A549 (cell line): ENCODE data around the gene BANP. TPM values are rescaled to one million over a fixed set of nuclear protein-coding genes. Genes with fewer than 3 reads are reported as not detected.

ENCODE experiments used
- ATAC-seq, 2 experiments: fragments of 200-7000 bp in 1 of 2; fragments of >200 bp in 1 of 2; cut with Nextera tagmentation in 1 of 2; cut with Tn5 transposase in 1 of 2; 3 replicates each; pipeline versions ENCODE4 v1.8.0 to v1.9.1; 2018 to 2020; ENCODE audit warnings: mild to moderate bottlenecking in 1 of 2, moderate library complexity in 1 of 2
- CTCF ChIA-PET: fragments of 300-600 bp; sonication (Branson Sonifier 250); formaldehyde crosslinking; extraction: SDS; loops from one replicate; lab custom pipeline; 2021; ENCODE audit warnings: antibody characterized with exemption, inconsistent platforms; lab: Yijun Ruan, JAX
- POLR2A ChIA-PET: fragments of 350-600 bp; formaldehyde crosslinking; extraction: SDS; loops from one replicate; lab custom pipeline; 2021; ENCODE audit warnings: antibody characterized with exemption, inconsistent platforms; lab: Yijun Ruan, JAX
- DNase-seq, 2 experiments: peaks; one replicate each; pipeline versions ENCODE4 v3.0.0 to v3.0.0-alpha.2; 2011 to 2016; ENCODE audit warnings: low read depth in 1 of 2, low spot score in 1 of 2
- FAIRE-seq: peaks from 2 replicates; lab custom pipeline; 2011; peaks lifted over from hg19 to GRCh38; lab: Jason Lieb, UNC
- H3K27ac ChIP-seq, 2 experiments: fragments of >200 bp; sonication (Bioruptor Twin); formaldehyde crosslinking; 3 replicates each; pipeline ENCODE4 v1.5.1; 2016 to 2017
- H3K4me1 ChIP-seq: fragments of >200 bp; sonication (Bioruptor Twin); formaldehyde crosslinking; 3 replicates; pipeline ENCODE4 v1.6.1; 2016
- H3K4me2 ChIP-seq: fragments of >200 bp; sonication (Bioruptor Twin); formaldehyde crosslinking; 3 replicates; pipeline ENCODE4 v1.6.1; 2016
- H3K4me3 ChIP-seq: fragments of >200 bp; sonication (Bioruptor Twin); formaldehyde crosslinking; 3 replicates; pipeline ENCODE4 v1.5.1; 2016
- H3K9me3 ChIP-seq: fragments of >200 bp; sonication (Bioruptor Twin); formaldehyde crosslinking; 3 replicates; pipeline ENCODE4 v1.6.1; 2016
- CBX8 ChIP-seq: fragments of 200-600 bp; sonication (generic); IDR thresholded peaks from 2 replicates; pipeline ENCODE4 v1.6.1; 2016
- CTCF ChIP-seq: fragments of >200 bp; sonication (Bioruptor Twin); formaldehyde crosslinking; IDR thresholded peaks from 3 replicates; pipeline ENCODE4 v1.5.1; 2016
- EHF ChIP-seq: fragments of 250-450 bp; sonication (Bioruptor Pico); IDR thresholded peaks from 2 replicates; pipeline ENCODE4 v1.5.0; 2020; ENCODE audit warnings: mild to moderate bottlenecking
- EHMT2 ChIP-seq: fragments of 200-600 bp; sonication (generic); IDR thresholded peaks from 2 replicates; pipeline ENCODE4 v1.6.1; 2016; ENCODE audit warnings: antibody characterized with exemption, low read depth, mild to moderate bottlenecking, moderate library complexity
- HDAC2 ChIP-seq: fragments of 200-600 bp; sonication (generic); IDR thresholded peaks from 2 replicates; pipeline ENCODE4 v1.6.1; 2016
- HMGXB4 ChIP-seq: fragments of 250-450 bp; sonication (Bioruptor Pico); IDR thresholded peaks from 2 replicates; pipeline ENCODE4 v1.5.0; 2021; ENCODE audit warnings: mild to moderate bottlenecking, moderate library complexity, borderline replicate concordance
- HOXB13 ChIP-seq: fragments of 250-450 bp; sonication (Bioruptor Pico); IDR thresholded peaks from 2 replicates; pipeline ENCODE4 v1.5.0; 2020; ENCODE audit warnings: low read depth, mild to moderate bottlenecking, moderate library complexity
- HOXB5 ChIP-seq: fragments of 250-450 bp; sonication (Bioruptor Pico); IDR thresholded peaks from 2 replicates; pipeline ENCODE4 v1.5.0; 2020; ENCODE audit warnings: mild to moderate bottlenecking, moderate library complexity
- JUN ChIP-seq, 2 experiments: fragments of >200 bp; sonication (Bioruptor Twin); formaldehyde crosslinking; IDR thresholded peaks; 2 replicates in 1 of 2; 3 replicates in 1 of 2; pipeline ENCODE4 v1.6.1; 2016 to 2017
- KDM5A ChIP-seq: fragments of 200-600 bp; sonication (generic); IDR thresholded peaks from 2 replicates; pipeline ENCODE4 v1.6.1; 2016; ENCODE audit warnings: antibody characterized with exemption, mild to moderate bottlenecking
- MAZ ChIP-seq: fragments of 150-350 bp; IDR thresholded peaks from 2 replicates; pipeline ENCODE4 v1.6.1; 2014; ENCODE audit warnings: antibody characterized with exemption, low read depth, low read length, borderline replicate concordance
- PHF8 ChIP-seq: fragments of 200-600 bp; sonication (generic); IDR thresholded peaks from 2 replicates; pipeline ENCODE4 v1.6.1; 2016; ENCODE audit warnings: low read depth, mild to moderate bottlenecking, antibody characterized with exemption, moderate library complexity, borderline replicate concordance
- POLR2AphosphoS2 ChIP-seq: conservative IDR thresholded peaks from 2 replicates; pipeline ENCODE4 v1.6.1; 2012; ENCODE audit warnings: low read length, improper control_type of control experiment, inconsistent platforms
- RARB ChIP-seq: fragments of 250-450 bp; sonication (Bioruptor Pico); IDR thresholded peaks from 2 replicates; pipeline ENCODE4 v1.8.0; 2021; ENCODE audit warnings: mild to moderate bottlenecking, moderate library complexity
- RCOR1 ChIP-seq: fragments of 150-350 bp; IDR thresholded peaks from 2 replicates; pipeline ENCODE4 v1.6.1; 2014; ENCODE audit warnings: antibody characterized with exemption, low read length, low read depth
- TFCP2L1 ChIP-seq: fragments of 250-450 bp; sonication (Bioruptor Pico); IDR thresholded peaks from 2 replicates; pipeline ENCODE4 v1.5.0; 2021; ENCODE audit warnings: mild to moderate bottlenecking
- ZC3H11A ChIP-seq: fragments of 450-650 bp; IDR thresholded peaks from 2 replicates; pipeline ENCODE4 v1.6.1; 2014; ENCODE audit warnings: antibody characterized with exemption, mild to moderate bottlenecking
- ZFP36 ChIP-seq: fragments of 450-650 bp; IDR thresholded peaks from 2 replicates; pipeline ENCODE4 v1.6.1; 2014; ENCODE audit warnings: borderline replicate concordance; ENCODE audit not compliant: partially characterized antibody
- ZNF302 ChIP-seq: fragments of 250-450 bp; sonication (Bioruptor Pico); IDR thresholded peaks from 2 replicates; pipeline ENCODE4 v1.9.0; 2021; ENCODE audit warnings: inconsistent platforms, mild to moderate bottlenecking, moderate library complexity
- WGBS: methylation state at CpG from one replicate; pipeline ENCODE4 v1.1.6; 2017; ENCODE audit errors: missing lambda C conversion rate; 5-methylcytosine and 5-hydroxymethylcytosine counted together
- polyA plus RNA-seq, 4 experiments: library from polyadenylated mRNA; depleted of rRNA in 3 of 4; stranded (reverse); fragments of >200 nt; fragmentation: RNase III in 1 of 4; extraction: RNeasy Plus Mini Kit Qiagen cat#74134 plus additional on column Dnase treatment in 1 of 4; gene quantifications; 2 replicates in 3 of 4; 3 replicates in 1 of 4; pipeline ENCODE4 v1.2.3, GENCODE V29; 2011 to 2017
- TF ChIP-seq, protein P1 (sequence below): fragments of 150-350 bp; IDR thresholded peaks from 2 replicates; pipeline ENCODE4 v1.6.1; 2014; ENCODE audit warnings: low read depth, mild to moderate bottlenecking, low read length

BANP gene
- polyA plus RNA-seq, 2 of the 4 experiments (the other 2 are of a cell fraction), result 17.1 to 17.2 TPM

GRCh38 chr16:88045820-88046303, 94.6 kb downstream of the BANP start (continued):
- no peak for TF ChIP-seq CBX8
- no peak for TF ChIP-seq EHMT2
- no peak for TF ChIP-seq ZNF302 (CRISPR knock-in tag)
- TF ChIP-seq, all 56 proteins: peak for 0

DNA sequence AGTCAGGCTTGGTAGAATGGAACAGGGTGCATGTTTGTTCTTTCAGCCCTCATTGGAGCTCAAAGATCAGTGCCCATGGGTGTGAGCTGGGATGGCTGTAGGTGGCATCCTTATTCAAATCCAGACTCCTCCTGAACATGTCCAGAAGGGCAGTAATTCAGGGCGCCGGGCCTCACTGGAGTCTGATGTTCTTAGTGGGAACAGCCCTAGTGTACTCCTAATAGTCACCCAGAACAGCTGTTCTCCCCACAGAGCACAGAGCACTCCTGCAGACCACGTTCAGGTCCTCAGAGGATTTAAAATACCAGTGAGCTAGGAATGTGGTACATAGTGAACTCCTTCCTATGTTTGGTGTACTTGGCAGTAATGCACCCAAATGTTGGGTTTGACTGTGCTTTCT, 96.2 kb downstream of the BANP start:
- Histone ChIP-seq H3K27ac (no peak overlapping the region), H3K4me1 (no peaks in the 10 kb centered on the region)
- TF ChIP-seq KDM5A (no peak), EHF (CRISPR knock-in tag) (no peak)
- TF ChIP-seq, protein P1, sequence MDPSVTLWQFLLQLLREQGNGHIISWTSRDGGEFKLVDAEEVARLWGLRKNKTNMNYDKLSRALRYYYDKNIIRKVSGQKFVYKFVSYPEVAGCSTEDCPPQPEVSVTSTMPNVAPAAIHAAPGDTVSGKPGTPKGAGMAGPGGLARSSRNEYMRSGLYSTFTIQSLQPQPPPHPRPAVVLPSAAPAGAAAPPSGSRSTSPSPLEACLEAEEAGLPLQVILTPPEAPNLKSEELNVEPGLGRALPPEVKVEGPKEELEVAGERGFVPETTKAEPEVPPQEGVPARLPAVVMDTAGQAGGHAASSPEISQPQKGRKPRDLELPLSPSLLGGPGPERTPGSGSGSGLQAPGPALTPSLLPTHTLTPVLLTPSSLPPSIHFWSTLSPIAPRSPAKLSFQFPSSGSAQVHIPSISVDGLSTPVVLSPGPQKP, result no peak
- TF ChIP-seq, all 56 proteins: peak for 0
- Histone ChIP-seq H3K9me3 (no peaks in the 10 kb centered on the region), H3K4me3 (no peak overlapping the region), H3K4me2 (no peak overlapping the region)
- 0 out of 6 replicates have a peak, but pooled peaks of 1 of the 2 experiments have one; percentile 30 for ATAC-seq
- POLR2A ChIA-PET, result no interaction called here
- WGBS, result 94% methylated on average over 2 of the region's 3 CpGs
- CTCF ChIA-PET, result interaction anchor here (0.8 kb wide), 1 partner anchor 9 kb away, joined by 3 read pairs; no protein-coding TSS in a partner anchor
- DNase-seq, result no peak
- no peak for FAIRE-seq

DNA sequence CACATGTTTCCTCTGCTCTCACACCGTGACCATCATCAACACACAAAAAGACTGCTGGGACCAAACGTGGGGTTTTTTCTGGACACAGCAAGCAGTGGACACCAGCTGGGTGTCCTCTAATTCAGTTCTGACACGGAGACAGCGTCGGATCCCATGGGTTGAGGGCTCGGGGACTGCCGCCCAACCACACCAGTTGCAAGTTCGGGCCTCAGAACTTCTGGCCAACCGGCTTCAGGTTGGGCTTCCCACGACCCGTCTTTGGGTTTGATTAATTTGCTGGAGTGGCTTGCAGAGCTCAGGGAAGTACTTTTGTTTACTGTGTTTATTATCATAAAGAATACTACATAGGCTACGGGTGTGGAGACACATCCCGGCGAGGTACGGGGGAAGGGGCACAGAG, 97.8 kb downstream of the BANP start:
- Histone ChIP-seq H3K27ac (no peak overlapping the region), H3K4me3 (no peak overlapping the region)
- 92% methylated on average over 15 of the region's 15 CpGs for WGBS
- CTCF ChIA-PET, result interaction anchor here (1.6 kb wide), 1 partner anchor 17 kb away, joined by 3 read pairs; no protein-coding TSS in a partner anchor
- ATAC-seq, result no peak
- TF ChIP-seq HMGXB4 (CRISPR knock-in tag) (no peak), RCOR1 (no peak), CTCF (no peak), HDAC2 (no peak)
- TF ChIP-seq, all 56 proteins: peak for 0
- FAIRE-seq, result no peak
- POLR2A ChIA-PET, result no interaction called here
- Histone ChIP-seq H3K4me1 (no peaks in the 10 kb centered on the region), H3K9me3 (no peaks in the 10 kb centered on the region), H3K4me2 (no peak overlapping the region)
- DNase-seq, result no peak

- Histone ChIP-seq H3K9me3 (no peaks in the 10 kb centered on the region), H3K27ac (no peak overlapping the region), H3K4me1 (no peaks in the 10 kb centered on the region), H3K4me3 (no peak overlapping the region), H3K4me2 (no peak overlapping the region)
- DNase-seq (no peak), FAIRE-seq (no peak), ATAC-seq (no peak)
- POLR2A ChIA-PET, result no interaction called here
- 86% methylated on average over 25 of the region's 25 CpGs for WGBS
- CTCF ChIA-PET, result interaction anchor here (1.0 kb wide), 1 partner anchor 178 kb away, joined by 3 read pairs; no protein-coding TSS in a partner anchor
- no peak for TF ChIP-seq POLR2AphosphoS2
- no peak for TF ChIP-seq ZFP36
- no peak for TF ChIP-seq PHF8
- no peak for TF ChIP-seq JUN (IDR thresholded peaks at IDR 0.05)
- no peak for TF ChIP-seq RCOR1
- TF ChIP-seq MAZ, result no peak
- TF ChIP-seq RARB (CRISPR knock-in tag), result no peak
- no peak for TF ChIP-seq HDAC2
- no peak for TF ChIP-seq TFCP2L1 (CRISPR knock-in tag)
- no peak for TF ChIP-seq ZC3H11A
- no peak for TF ChIP-seq HOXB5 (CRISPR knock-in tag)
- TF ChIP-seq HOXB13 (CRISPR knock-in tag), result no peak
- TF ChIP-seq HMGXB4 (CRISPR knock-in tag), result no peak
- TF ChIP-seq, protein P1, result no peak
Measured at GRCh38 chr16:88049561-88050545, 98.6 kb downstream of the BANP start.
